ENCODE measurements around the gene MRPL18.
"Not testable (repeated sequence)": the region's sequence is repeated elsewhere in the genome, so short reads cannot be mapped to it uniquely, and the experiment has no call there.

Gene MRPL18

GRCh38 chr6:159816775-159817174 is 26.5 kb downstream of the MRPL18 start:
- not testable (repeated sequence) for DNase-seq (ENCODE audit: low spot score)

- no peak for DNase-seq (ENCODE audit: low spot score)
These were observed 27.9 kb downstream of the MRPL18 start for GRCh38 chr6:159817951-159818739.

DNA sequence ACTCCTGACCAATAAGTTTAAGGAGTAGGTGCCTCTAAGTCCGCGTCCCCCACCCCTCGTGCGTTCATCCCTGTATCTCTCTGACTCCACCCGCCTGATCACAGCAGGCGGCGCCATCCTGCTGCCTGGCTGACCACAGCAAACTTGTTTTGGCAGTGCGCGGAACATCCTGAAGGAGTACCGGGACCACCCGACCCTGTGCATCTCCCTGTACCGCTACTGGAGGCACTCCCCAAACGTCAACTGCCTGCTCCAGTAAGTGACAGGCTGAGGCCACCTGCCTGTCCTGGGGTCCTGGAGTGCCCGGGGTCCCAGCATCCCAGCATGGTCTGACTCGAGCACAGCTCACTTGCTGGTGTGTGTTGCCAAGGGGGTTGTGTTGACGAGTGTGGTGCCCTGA is 28.8 kb downstream of the MRPL18 start:
- DNase-seq (ENCODE audit: low spot score) = no peak

DNA sequence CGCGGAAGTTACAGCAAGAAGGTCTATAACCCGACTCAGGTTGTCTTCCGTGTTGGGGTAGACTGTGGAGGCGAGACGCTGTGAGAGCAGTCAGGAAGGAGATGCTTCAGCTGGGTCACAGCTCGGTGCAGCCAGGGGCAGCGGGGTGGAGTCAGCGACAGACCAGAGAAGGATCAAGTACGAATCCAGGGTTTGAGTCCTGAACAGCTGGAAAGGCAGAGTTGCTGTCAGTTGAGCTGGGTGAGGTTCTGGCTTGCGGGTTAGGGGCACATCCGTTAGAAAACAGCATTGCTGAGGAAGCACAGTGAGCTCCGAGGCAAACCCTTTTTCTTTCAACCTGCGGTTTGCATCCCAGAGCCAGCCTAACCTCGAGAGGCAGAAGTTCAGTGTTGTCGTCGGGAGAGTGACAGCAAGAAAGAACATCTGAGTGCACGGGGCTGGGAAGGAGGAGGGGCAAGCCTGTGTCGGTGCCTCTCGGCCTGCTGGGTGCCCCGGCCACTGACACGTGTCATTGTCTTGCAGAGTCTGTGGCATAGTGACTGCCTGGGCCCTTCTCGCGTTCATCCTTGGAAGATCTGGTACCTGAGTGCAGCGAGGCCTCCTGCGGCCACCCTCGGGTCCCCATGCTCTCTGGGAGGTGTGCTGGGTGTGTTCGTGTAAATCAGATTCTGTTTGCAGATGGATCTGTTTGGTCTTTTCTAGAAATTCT is 29.8 kb downstream of the MRPL18 start:
- no peak for DNase-seq (ENCODE audit: low spot score)

DNA sequence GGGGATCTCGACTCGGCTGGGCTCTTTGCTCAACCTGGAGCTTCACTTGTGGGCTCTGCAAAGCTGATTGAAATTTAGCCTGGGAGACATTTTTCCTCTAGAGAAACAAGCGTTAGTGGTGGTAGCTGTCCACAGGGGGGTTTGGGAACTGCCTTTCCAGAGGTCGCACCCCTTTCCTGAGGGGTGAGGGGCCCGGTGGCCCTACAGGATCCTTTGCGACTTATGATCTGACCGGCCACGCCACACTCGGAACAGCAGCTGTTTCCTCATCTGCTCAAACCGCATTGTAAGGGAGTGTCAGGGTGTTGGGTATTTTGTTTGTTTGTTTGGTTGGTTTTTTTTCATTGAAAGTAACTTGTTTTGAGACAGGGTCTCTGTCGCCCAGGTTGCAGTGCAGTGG is 30.9 kb downstream of the MRPL18 start:
- no peak for DNase-seq (ENCODE audit: low spot score)

DNA sequence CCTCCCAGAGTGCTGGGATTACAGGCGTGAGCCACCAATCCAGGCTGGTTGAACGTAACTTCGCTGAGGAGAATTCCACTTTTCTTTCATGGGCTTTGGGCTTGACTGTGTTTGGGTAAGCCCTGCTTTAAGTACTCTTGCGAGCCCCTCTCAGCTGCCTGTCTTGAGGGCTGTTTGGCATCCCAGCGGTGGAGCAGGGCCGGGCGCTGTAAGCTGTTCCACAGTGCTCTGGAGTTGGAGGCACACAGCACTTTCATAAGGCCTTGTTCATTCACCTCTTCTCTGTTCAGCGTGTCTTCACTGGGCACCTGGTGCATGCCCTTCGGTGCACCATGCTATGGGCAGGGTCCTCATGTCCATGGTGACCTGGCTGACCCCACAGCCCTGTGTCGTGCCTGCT is 31.5 kb downstream of the MRPL18 start:
- no peak for DNase-seq (ENCODE audit: low spot score)

DNA sequence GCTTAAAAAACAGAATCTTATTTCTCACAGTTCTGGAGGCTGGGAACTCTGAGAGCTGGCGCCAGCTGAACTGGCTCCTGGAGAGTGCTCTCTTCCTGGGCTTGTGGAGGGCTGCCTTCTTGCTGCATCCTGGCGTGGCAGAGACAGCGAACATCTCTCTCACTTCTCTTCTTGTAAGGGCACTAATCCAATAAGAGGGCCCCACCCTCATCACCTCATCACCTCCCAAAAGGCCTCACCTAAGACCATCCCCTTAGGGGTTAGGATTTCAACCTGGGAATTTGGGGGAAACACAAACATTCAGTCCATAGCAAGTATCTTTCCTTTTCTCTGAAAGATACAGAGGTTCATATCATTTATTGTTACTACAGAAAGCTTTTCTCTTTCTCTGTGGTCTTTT is 33.7 kb downstream of the MRPL18 start:
- DNase-seq (ENCODE audit: low spot score) = no peak

- not testable (repeated sequence) for DNase-seq (ENCODE audit: low spot score)
These were observed 34.4 kb downstream of the MRPL18 start for GRCh38 chr6:159824690-159825089.

GRCh38 chr6:159826004-159826403 is 35.7 kb downstream of the MRPL18 start:
- no peak for DNase-seq (ENCODE audit: low spot score)

DNA sequence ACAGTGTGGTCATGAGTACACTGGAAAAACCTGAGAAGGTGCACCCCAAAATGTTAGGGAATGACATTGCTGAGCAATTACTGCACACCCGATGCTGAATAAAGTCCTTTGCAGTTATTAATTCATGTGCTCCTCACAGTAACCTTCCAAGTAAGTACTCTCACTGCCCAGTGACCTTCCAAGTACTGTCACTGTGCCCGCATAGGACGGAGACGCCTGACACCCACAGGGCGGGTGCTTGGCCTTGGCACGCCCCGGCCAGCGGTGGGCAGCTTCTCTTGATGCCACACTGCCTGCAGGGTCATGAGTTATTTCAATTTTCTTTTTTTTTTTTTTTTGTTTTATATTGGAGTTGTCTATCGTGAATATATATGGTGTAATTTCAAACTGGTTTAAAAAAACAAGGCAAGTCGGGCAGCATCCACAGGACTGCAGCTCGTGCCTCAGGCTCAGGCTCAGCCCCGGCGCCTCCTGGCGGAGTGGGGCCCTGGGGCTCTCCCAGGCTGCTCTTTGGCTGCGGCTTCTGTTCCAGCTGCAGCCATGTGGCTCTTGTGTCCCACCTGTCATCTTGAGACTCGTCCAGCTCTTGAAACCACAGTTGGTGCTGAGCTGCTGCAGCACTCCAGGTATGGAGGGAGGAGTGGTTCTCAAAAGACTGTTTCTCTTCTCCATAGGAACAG is 36.8 kb downstream of the MRPL18 start:
- no peak for DNase-seq (ENCODE audit: low spot score)

DNA sequence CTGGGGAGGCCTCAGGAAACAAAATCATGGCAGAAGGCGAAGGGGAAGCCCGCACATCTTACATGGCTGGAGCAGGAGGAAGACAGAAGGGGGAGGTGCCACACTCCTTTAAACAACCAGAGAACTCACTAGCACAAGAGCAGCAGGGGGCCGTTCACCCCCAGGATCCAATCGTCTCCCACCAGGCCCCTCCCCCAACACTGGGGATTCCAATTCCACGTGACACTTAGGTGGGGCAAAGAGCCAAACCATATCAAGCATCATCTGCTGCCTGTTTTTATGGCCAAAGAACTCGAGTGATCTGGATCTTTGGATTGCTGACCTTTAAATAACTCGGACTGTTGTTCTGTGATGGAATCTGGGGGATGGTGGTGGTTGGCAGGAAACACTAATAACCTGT is 37.8 kb downstream of the MRPL18 start:
- no peak for DNase-seq (ENCODE audit: low spot score)

DNA sequence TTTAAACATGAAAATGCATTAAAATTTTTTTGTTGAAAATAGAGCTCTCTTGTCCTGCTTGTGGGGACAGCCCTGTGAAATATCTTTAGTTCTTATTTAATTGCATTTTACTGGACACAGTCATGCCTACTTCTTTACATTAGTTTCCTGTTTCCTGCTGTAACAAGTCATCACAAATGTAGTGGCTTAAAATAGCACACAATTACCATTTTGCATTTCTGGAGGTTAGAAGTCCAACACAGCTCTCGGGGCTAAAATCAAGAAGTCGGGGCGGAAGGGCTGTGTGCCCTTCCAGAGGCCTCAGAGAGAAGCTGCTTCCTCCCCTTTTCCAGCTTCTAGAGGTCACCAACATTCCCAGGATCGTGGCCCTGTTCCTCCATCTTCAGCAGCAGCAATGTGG is 39.3 kb downstream of the MRPL18 start:
- no peak for DNase-seq (ENCODE audit: low spot score)

DNA sequence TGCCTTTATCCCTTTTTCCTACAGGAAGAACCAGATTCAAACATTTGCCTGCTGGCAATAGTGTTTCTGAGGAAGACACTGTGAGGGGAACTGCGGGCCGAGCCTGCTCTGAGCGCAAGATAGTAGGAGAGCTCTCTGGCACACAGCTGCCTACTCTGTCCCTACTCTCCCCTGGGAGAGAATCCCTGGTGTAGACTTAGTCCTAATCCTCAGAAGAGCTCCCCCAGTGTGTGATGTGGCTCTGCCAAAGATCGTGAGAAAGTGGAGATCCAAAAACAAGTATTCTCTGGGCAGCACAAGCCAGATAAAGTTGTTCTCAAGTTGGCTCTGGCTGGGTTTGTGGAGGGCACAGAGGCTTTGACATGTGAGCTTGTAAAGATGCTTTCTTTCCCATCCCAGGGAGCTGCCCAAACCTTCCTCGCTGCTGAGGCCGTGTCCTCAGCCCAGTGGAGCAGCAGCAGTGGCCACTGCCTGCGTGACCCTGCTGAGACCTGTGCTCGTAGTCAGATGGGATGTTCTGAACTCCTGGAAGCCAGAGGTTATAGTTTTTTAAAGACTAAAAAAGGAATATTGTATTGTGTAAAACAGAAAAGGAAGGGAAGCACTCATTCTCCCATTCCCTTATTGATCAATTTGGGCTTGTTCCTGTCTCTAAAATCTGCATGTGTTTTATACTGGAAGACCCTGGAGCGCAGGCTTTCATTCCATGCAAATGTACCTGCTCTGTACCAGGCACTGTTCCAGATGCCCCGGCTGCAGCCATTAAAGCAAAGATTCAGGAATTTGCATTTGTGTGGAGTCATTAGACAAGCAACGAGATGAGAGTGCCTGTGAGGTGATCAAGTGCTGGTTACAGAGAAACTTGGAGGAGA is 40.5 kb downstream of the MRPL18 start:
- no peak for DNase-seq (ENCODE audit: low spot score)

DNA sequence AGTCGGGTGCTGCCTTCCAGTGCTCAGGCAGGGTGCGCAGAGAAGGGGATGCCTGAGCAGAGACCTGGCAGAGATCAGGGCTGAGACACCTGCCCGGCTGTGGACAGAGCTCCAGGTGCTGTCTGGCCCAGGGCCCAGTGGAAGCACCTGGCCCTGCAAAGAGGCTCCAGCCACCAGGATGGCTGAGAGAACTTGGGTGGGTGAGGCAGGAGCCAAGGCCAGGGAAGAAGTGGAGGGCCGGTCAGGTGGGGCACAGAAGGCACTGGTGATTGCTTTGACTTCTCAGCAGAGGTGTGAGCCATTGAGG is 41.1 kb downstream of the MRPL18 start:
- no peak for DNase-seq (ENCODE audit: low spot score)

GRCh38 chr6:159832946-159833345 is 42.7 kb downstream of the MRPL18 start:
- DNase-seq (ENCODE audit: low spot score) = no peak

DNA sequence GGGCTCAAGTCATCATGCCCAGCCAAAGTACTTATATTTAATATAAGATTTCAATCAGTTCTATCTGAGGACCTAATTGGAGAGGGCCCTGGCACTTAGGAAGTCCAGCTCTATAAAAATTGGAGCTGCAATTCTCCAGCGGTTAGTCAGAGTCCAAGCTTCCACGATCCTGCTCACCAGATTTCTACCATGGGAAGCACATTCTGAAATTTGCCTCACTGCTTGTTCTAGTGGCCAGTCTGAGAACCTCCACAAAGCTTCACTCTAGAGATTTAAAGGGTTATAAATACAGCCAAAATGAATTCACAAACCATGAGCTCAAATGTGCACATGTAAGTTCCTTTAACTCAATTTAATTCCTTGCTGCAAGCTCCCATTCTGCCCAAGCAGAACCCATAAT is 43.3 kb downstream of the MRPL18 start:
- no peak for DNase-seq (ENCODE audit: low spot score)

DNA sequence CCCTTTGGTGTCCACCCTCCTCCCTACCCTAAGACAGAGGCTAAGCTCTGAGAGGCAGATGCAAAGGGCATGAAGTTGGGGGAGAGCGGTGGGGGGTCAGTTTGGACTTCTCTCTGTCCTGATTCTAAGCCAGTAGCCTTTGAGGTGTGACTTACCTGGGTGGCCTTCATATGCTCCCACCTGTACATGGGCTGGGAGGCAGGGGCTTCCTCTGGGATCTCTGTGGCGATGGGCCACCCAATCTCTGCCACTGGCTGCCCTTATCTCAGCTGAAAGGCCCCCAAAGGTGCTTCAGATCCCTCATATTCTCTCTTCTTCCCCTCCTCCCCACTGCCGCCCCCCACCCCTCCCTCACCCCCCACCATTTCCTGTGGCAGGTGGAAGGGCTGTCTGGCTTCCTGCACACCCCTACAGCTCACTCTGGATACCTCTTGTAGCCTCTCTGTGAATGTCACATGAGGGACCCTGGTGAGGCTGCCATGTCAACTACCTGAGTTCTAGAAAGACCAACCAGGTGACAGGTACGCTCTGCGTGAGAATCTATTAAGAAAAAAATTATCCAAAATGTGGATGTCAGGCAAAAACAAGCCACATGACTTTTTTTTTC is 43.8 kb downstream of the MRPL18 start:
- no peak for DNase-seq (ENCODE audit: low spot score)

DNA sequence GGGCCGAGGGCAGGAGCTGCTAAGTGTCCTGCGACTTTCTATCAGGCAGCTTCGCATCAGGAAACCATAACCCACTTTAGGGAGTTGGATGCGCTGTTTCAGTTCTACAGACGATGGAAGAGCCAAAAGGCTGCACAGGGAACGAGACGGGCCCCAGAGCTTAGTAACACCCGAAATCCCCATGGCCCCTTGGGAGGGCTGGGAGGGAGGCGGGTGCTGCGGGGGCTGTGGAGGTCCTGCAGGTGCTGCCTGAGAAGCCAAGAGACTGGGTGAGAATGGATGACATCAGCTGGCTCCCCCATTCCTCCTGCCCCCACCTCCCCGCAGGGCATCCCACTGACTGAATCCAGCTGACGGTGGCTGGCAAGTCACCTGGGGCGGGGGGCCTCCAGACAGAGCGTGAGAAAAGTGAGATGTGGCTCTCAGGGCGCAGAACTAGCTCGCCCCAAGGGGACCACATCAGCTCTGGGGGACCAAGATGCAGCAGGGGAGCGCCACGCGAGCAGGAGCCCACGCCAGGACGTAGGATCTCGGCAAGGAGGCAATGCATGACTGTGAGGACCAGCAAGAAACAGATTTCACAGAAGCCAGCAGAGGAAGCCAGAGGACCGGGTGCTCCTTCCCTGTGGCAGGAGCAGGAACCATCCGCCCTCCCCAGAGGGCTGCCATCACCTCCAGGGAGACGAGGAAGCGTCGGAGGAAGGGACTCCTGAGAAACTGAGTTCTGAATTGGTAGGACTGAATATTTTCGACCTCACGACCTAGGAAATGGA is 46.6 kb downstream of the MRPL18 start:
- no peak for DNase-seq (ENCODE audit: low spot score)

DNA sequence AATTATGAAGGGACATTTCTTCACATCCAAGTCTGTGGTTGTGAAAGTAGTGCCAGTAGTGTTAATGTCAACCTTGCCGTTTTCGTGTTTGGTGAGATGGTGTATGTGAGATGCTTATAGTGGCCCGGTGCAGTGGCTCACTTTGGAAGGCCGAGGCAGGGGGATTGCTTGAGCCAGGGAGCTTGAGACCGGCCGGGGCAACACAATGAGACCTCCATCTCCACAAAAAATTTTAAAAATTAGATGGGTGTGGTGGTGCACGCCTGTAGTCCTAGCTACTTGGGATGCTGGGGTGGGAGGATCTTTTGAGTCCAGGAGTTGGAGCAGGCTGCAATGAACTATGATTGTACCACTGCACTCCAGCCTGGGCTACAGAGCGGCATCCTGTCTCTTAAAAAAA is 47.2 kb downstream of the MRPL18 start:
- no peak for DNase-seq (ENCODE audit: low spot score)

- DNase-seq (ENCODE audit: low spot score) = no peak
These were observed 47.9 kb downstream of the MRPL18 start for GRCh38 chr6:159838020-159838744.
